Gastrocnemius medialis (tissue), 4 donors: ENCODE results near the gene ASB13. TPM values are rescaled to one million over a fixed set of nuclear protein-coding genes. Genes with fewer than 3 reads are reported as not detected.
A peak's percentile ranks its signal among the peaks of the same experiment; 100 is the strongest.

Source experiments
- ATAC-seq, 2 donors: fragments of 150-250 bp; one replicate each; pipeline ENCODE4 v1.9.1; 2016
- DNase-seq, 2 donors: peaks; one replicate each; pipeline ENCODE4 v3.0.0-alpha.2; 2019
- H3K27ac ChIP-seq, 4 donors: fragments of 200-600 bp; sonication (generic); 1 replicate in 1 of 4; 2 replicates in 3 of 4; pipeline ENCODE4 v1.5.1; 2016 to 2018; ENCODE audit warnings: mild to moderate bottlenecking in 2 of 4, moderate library complexity in 1 of 4
- H3K27me3 ChIP-seq, 3 donors: fragments of 200-600 bp; sonication (generic) in 2 of 3; 1 replicate in 1 of 3; 2 replicates in 2 of 3; pipeline versions ENCODE4 v1.5.1 to v1.6.0; 2016 to 2019; ENCODE audit warnings: mild to moderate bottlenecking in 1 of 3, moderate library complexity in 1 of 3
- H3K36me3 ChIP-seq, 2 donors: fragments of 200-600 bp; sonication (generic) in 1 of 2; one replicate each; pipeline ENCODE4 v1.5.1; 2017 to 2018
- H3K4me1 ChIP-seq, 2 donors: fragments of 200-600 bp; sonication (generic) in 1 of 2; one replicate each; pipeline ENCODE4 v1.5.1; 2016 to 2017; ENCODE audit warnings: mild to moderate bottlenecking in 2 of 2
- H3K4me3 ChIP-seq, 4 donors: fragments of 200-600 bp; sonication (generic) in 3 of 4; 1 replicate in 1 of 4; 2 replicates in 3 of 4; pipeline ENCODE4 v1.5.1; 2016 to 2019; ENCODE audit warnings: mild to moderate bottlenecking in 2 of 4
- H3K9me3 ChIP-seq, 3 donors: fragments of 200-600 bp; sonication (generic) in 2 of 3; 1 replicate in 1 of 3; 2 replicates in 2 of 3; pipeline ENCODE4 v1.5.1; 2016 to 2019
- POLR2A ChIP-seq, 2 donors: fragments of 450-650 bp; IDR thresholded peaks; one replicate each; pipeline ENCODE4 v1.6.1; 2017; ENCODE audit warnings: antibody characterized with exemption in 2 of 2, mild to moderate bottlenecking in 2 of 2, moderate library complexity in 2 of 2
- in situ Hi-C, 4 donors: fragments of 200-750 bp; cut with MboI; loops; one replicate each; pipeline versions ENCODE4 v1.15.0 to v1.8.0; 2017; ENCODE audit warnings: low sequenced_read_pairs in 4 of 4
- intact Hi-C: fragments of 100-400 bp; cut with DNase I; formaldehyde crosslinking; loops from one replicate; pipeline ENCODE4 v1.15.1; 2023; ENCODE audit warnings: low total_unique reads
- total RNA-seq, 4 donors: library from RNA; depleted of rRNA; stranded (reverse); fragments of >200 nt; gene quantifications; one replicate each; pipeline versions ENCODE4 v1.1.0 to v1.2.3, GENCODE V29; 2016
- TF ChIP-seq, protein P1 (sequence below), 5 experiments: fragments of 450-650 bp in 3 of 5; fragments of 200-600 bp in 2 of 5; sonication (generic) in 2 of 5; IDR thresholded peaks in 4 of 5; conservative IDR thresholded peaks in 1 of 5; 1 replicate in 4 of 5; 2 replicates in 1 of 5; pipeline ENCODE4 v1.5.1; 2016 to 2019; ENCODE audit warnings: antibody characterized with exemption in 5 of 5, mild to moderate bottlenecking in 3 of 5, moderate library complexity in 3 of 5

The ASB13 gene
- total RNA-seq, 4 donors from 2014 or later, result 9.6 to 20.0 (median 14.9) TPM

DNA sequence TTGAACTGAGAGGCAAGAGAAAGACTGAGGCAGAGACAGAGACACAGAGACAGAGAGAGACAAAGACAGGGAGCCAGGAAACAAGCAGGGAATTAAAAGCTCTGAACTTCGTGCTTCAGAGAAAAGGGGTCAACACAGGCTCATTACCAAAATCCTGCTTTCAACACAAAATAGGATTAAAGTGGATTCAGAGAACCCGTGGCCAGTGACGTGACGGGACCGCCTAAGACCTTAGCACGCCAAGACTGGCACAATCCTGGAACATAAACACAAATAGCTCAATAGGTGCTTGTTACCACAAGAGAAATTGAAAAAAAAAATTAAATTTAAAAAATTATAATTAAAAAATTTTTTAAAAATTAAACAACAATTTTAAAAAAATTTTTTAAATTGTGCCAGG lies 21.5 kb downstream of the ASB13 start:
- intact Hi-C loops, result no loop called here
- H3K4me3 ChIP-seq, result no peak overlapping the region
- in situ Hi-C loops, result no loop called here
- peak overlapping the region; percentile 54 to 78 (median 68) for H3K27ac ChIP-seq
- peak in 1 of 2 donors; percentile 19 for ATAC-seq
- peaks cover 0 to 24% of the 10 kb centered on the region in 2 donors for H3K4me1 ChIP-seq
- TF ChIP-seq, protein P1, sequence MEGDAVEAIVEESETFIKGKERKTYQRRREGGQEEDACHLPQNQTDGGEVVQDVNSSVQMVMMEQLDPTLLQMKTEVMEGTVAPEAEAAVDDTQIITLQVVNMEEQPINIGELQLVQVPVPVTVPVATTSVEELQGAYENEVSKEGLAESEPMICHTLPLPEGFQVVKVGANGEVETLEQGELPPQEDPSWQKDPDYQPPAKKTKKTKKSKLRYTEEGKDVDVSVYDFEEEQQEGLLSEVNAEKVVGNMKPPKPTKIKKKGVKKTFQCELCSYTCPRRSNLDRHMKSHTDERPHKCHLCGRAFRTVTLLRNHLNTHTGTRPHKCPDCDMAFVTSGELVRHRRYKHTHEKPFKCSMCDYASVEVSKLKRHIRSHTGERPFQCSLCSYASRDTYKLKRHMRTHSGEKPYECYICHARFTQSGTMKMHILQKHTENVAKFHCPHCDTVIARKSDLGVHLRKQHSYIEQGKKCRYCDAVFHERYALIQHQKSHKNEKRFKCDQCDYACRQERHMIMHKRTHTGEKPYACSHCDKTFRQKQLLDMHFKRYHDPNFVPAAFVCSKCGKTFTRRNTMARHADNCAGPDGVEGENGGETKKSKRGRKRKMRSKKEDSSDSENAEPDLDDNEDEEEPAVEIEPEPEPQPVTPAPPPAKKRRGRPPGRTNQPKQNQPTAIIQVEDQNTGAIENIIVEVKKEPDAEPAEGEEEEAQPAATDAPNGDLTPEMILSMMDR (IDR thresholded peaks at IDR 0.05 in 4 of 5, conservative IDR thresholded peaks at IDR 0.05 in 1 of 5), result no peak
- TF ChIP-seq POLR2A (IDR thresholded peaks at IDR 0.05), result no peak
- H3K9me3 ChIP-seq, result no peaks in the 10 kb centered on the region
- no peak for DNase-seq
- H3K36me3 ChIP-seq, result peaks cover 0 to 41% of the 10 kb centered on the region in 2 donors
- no peaks in the 10 kb centered on the region for H3K27me3 ChIP-seq

DNA sequence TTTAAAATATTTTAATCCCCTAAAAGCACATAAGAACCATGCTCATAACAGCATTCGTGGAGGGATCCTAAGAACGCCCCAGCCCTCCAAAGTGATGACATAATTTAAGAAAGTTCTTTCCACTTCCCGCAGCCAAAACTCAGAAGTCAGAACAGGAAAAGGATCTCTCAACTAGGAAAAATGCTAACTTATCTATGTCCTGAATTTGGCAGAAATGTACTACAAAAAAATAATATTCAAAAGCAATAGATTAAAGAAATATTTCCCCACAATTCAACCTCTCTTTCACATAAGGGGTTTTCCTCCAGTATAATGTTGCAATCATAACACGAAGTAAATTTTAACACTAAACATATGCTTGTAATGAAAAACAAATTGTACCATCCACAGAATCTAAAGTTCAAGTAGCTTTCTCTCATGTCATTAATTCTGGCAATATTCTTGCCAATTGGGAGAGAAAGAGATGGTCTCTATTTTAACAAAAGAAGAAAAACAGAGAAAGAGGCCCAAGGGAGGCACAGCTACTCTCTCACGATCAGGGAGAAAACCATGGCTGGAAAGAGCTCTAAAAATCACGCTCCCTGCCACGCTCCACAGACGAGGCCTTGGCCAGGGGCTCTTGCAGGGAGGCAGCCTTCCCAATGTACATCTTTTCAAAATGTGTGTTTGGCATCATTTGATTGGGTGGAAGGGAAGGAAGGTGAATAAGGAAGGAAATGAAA lies 22.9 kb downstream of the ASB13 start:
- DNase-seq (no peak), ATAC-seq (no peak)
- Histone ChIP-seq H3K4me3 (no peak overlapping the region), H3K27me3 (no peaks in the 10 kb centered on the region), H3K27ac (peak overlapping the region; percentile 43 to 77 (median 59)), H3K9me3 (no peaks in the 10 kb centered on the region), H3K36me3 (peaks cover 0 to 45% of the 10 kb centered on the region in 2 donors), H3K4me1 (peaks cover 0 to 24% of the 10 kb centered on the region in 2 donors)
- intact Hi-C loops (no loop called here), in situ Hi-C loops (no loop called here)
- TF ChIP-seq POLR2A (IDR thresholded peaks at IDR 0.05), result no peak
- TF ChIP-seq, protein P1 (IDR thresholded peaks at IDR 0.05 in 4 of 5, conservative IDR thresholded peaks at IDR 0.05 in 1 of 5), result no peak

DNA sequence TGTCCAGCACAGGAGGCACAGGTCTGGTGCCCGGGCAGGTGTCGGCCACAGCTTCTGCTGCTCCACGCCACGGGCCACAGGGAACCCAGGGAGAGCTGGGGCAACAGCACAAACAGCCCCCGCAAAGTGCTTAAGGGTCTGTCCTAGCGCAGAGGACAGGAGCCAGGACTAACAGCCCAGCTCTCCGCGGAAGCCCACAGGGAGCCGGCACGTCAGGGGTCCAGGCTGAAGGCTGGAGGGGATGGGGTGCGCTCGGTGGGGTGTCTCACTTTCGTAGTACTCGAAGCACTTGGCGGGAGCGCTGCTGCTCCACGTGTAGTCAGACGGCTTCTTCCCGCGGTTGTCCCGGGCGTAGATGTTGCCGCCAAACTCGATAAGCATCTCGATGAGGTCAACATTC lies 24.9 kb downstream of the ASB13 start:
- in situ Hi-C loops, result no loop called here
- DNase-seq (no peak), ATAC-seq (no peak)
- intact Hi-C loops, result no loop called here
- Histone ChIP-seq H3K27ac (no peak overlapping the region), H3K27me3 (no peaks in the 10 kb centered on the region), H3K9me3 (no peaks in the 10 kb centered on the region), H3K4me1 (peaks cover 0 to 24% of the 10 kb centered on the region in 2 donors), H3K4me3 (no peak overlapping the region), H3K36me3 (peaks cover 0 to 47% of the 10 kb centered on the region in 2 donors)
- no peak for TF ChIP-seq POLR2A (IDR thresholded peaks at IDR 0.05)
- TF ChIP-seq, protein P1 (IDR thresholded peaks at IDR 0.05 in 4 of 5, conservative IDR thresholded peaks at IDR 0.05 in 1 of 5), result no peak

DNA sequence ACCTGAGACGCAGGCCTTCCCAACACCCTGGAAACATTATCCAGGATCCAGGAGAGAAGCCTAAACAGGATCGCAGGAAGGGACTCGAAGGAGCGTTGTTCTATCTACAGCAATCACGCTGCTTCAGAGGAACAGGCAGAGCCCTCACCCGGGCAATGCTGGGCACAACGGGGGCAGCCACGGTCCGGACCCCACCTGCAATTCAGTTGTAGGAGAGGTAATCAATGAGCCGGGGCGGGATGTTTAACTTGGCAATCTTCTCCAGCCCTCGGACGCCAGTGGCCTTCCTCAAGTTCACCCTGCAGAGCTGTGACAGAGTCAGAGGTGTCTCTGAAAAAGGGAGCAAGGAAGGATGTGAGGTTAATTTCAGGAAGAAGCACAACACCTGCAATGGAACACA lies 25.9 kb downstream of the ASB13 start:
- in situ Hi-C loops, result no loop called here
- DNase-seq (no peak), ATAC-seq (no peak)
- H3K4me1 ChIP-seq, result peaks cover 0 to 22% of the 10 kb centered on the region in 2 donors
- intact Hi-C loops, result no loop called here
- H3K9me3 ChIP-seq, result no peaks in the 10 kb centered on the region
- TF ChIP-seq, protein P1 (IDR thresholded peaks at IDR 0.05 in 4 of 5, conservative IDR thresholded peaks at IDR 0.05 in 1 of 5), result no peak
- TF ChIP-seq POLR2A (IDR thresholded peaks at IDR 0.05), result no peak
- no peak overlapping the region for H3K27ac ChIP-seq
- H3K27me3 ChIP-seq, result no peaks in the 10 kb centered on the region
- H3K36me3 ChIP-seq, result peaks cover 0 to 47% of the 10 kb centered on the region in 2 donors
- no peak overlapping the region for H3K4me3 ChIP-seq
